Left ventricle myocardium superior (tissue), 1 donor: ENCODE data around the gene ART3. TPM values are rescaled to one million over a fixed set of nuclear protein-coding genes. Genes with fewer than 3 reads are reported as not detected.

Source experiments
- ATAC-seq: fragments of 200-7000 bp; cut with Tn5 transposase; one replicate; pipeline ENCODE4 v1.9.1; 2020; ENCODE audit warnings: mild to moderate bottlenecking, moderate library complexity
- DNase-seq: peaks from one replicate; pipeline ENCODE4 v3.0.0-alpha.2; 2020
- intact Hi-C: fragments of 100-400 bp; cut with micrococcal nuclease; formaldehyde crosslinking; loops from one replicate; pipeline ENCODE4 v1.11.0; 2022
- total RNA-seq: library from RNA; stranded (reverse); fragmentation: NEBNext Ultra II Directional; extraction: Animal tissue kit (Norgen Biotek cat#: 25700); gene quantifications from one replicate; pipeline ENCODE4 v1.2.1, GENCODE V29; 2021
- donor health status: DM: no; HTN: yes; CAD: no; lungs with severe emphysema.

ART3 gene
- total RNA-seq, 1 donor from 2014 or later: 145 TPM

GRCh38 chr4:76120199-76120598 is 45.7 kb downstream of the ART3 start:
- DNase-seq: no peak
- ATAC-seq: no peak
- intact Hi-C loops: no loop called here

- DNase-seq (no peak), ATAC-seq (no peak)
- intact Hi-C loops: no loop called here
Measured at GRCh38 chr4:76125816-76126215, 51.3 kb downstream of the ART3 start.

GRCh38 chr4:76127754-76128153 is 53.2 kb downstream of the ART3 start:
- ATAC-seq (no peak), DNase-seq (no peak)
- intact Hi-C loops: no loop called here

GRCh38 chr4:76141241-76141640 is 66.7 kb downstream of the ART3 start:
- ATAC-seq (no peak), DNase-seq (no peak)
- intact Hi-C loops: no loop called here

GRCh38 chr4:76144546-76144945 is 70.0 kb downstream of the ART3 start:
- intact Hi-C loops: no loop called here
- no peak for ATAC-seq

GRCh38 chr4:76147454-76148141 is 73.1 kb downstream of the ART3 start:
- intact Hi-C loops: no loop called here
- ATAC-seq: peak; percentile 66
- DNase-seq: peak; percentile 49

More at GRCh38 chr4:76144546-76144945, 70.0 kb downstream of the ART3 start:
- no peak for DNase-seq

GRCh38 chr4:76148142-76148865 is 73.8 kb downstream of the ART3 start, which contains the start of gene NUP54:
Gene NUP54 (minus strand): TSS chr4:76148397. CDS start chr4:76148374, 23 bp downstream.
- ATAC-seq (peak; percentile 99), DNase-seq (peak; percentile 95)
- intact Hi-C loops: no loop called here

GRCh38 chr4:76153356-76153755 is 78.8 kb downstream of the ART3 start:
- ATAC-seq: no peak
- intact Hi-C loops: no loop called here
- no peak for DNase-seq

- no peak for ATAC-seq
Measured at GRCh38 chr4:76155979-76156378, 81.5 kb downstream of the ART3 start.

GRCh38 chr4:76156635-76157034 is 82.1 kb downstream of the ART3 start:
- no peak for DNase-seq
- intact Hi-C loops: no loop called here
- no peak for ATAC-seq

More at GRCh38 chr4:76155979-76156378, 81.5 kb downstream of the ART3 start:
- no peak for DNase-seq
- intact Hi-C loops: no loop called here

- intact Hi-C loops: no loop called here
- ATAC-seq (no peak), DNase-seq (no peak)
Measured at GRCh38 chr4:76160355-76160754, 85.8 kb downstream of the ART3 start.

Other genes with a start within 250 kb of the ART3 start
- not detected for gene PPEF2, start 172.3 kb upstream of the ART3 start, total RNA-seq
- 11.5 TPM for gene NAAA, start 133.7 kb upstream of the ART3 start, total RNA-seq
- gene SDAD1, start 83.8 kb upstream of the ART3 start, total RNA-seq: 18.4 TPM
- 0.35 TPM for gene CXCL9, start 67.2 kb upstream of the ART3 start, total RNA-seq
- gene CXCL10, start 51.2 kb upstream of the ART3 start, total RNA-seq: 1.2 TPM
- 0.42 TPM for gene CXCL11, start 38.6 kb upstream of the ART3 start, total RNA-seq
- 17.3 TPM for gene NUP54, start 73.7 kb downstream of the ART3 start, total RNA-seq
- 91.4 TPM for gene SCARB2, start 139.1 kb downstream of the ART3 start, total RNA-seq
- gene FAM47E, start 177.0 kb downstream of the ART3 start, total RNA-seq: 2.4 TPM
- gene STBD1, start 232.0 kb downstream of the ART3 start, total RNA-seq: 26.9 TPM